MCF 10A (cell line): Measurements from ENCODE around the gene SPOCK3. TPM values are rescaled to one million over a fixed set of nuclear protein-coding genes. Genes with fewer than 3 reads are reported as not detected.
"Not testable (repeated sequence)": the region's sequence is repeated elsewhere in the genome, so short reads cannot be mapped to it uniquely, and the experiment has no call there.

Experiments
- BruUV-seq: library from RNA; stranded (reverse); fragments of 400-500 nt; replicated peaks from 2 replicates; lab custom pipeline; 2021; lab: Mats Ljungman, UMichigan
- CTCF ChIA-PET: fragments of 300-600 bp; sonication (Branson Sonifier 250); formaldehyde crosslinking; extraction: SDS; loops from one replicate; lab custom pipeline; 2021; ENCODE audit warnings: antibody characterized with exemption, inconsistent platforms; lab: Yijun Ruan, JAX
- POLR2A ChIA-PET: fragments of 300-600, 350-650 bp; sonication (Branson Sonifier 250); formaldehyde crosslinking; extraction: SDS; loops from one replicate; lab custom pipeline; 2020; ENCODE audit warnings: antibody characterized with exemption, inconsistent platforms; lab: Yijun Ruan, JAX
- DNase-seq: peaks from one replicate; pipeline ENCODE4 v3.0.0-alpha.2; 2018; ENCODE audit not compliant: unreplicated experiment
- H3K27ac Mint-ChIP-seq: one replicate; pipeline ENCODE4 v1.8.0; 2022; ENCODE audit warnings: mild to moderate bottlenecking, low read depth, mixed read lengths; ENCODE audit not compliant: unreplicated experiment
- H3K27me3 Mint-ChIP-seq: one replicate; pipeline ENCODE4 v1.8.0; 2022; ENCODE audit warnings: mixed read lengths; ENCODE audit not compliant: insufficient read depth, unreplicated experiment
- H3K36me3 Mint-ChIP-seq: one replicate; pipeline ENCODE4 v1.8.0; 2022; ENCODE audit warnings: mild to moderate bottlenecking, moderate library complexity, mixed read lengths; ENCODE audit not compliant: insufficient read depth, unreplicated experiment
- H3K4me1 Mint-ChIP-seq: one replicate; pipeline ENCODE4 v1.8.0; 2022; ENCODE audit warnings: mixed read lengths; ENCODE audit not compliant: insufficient read depth, unreplicated experiment
- H3K4me3 Mint-ChIP-seq: one replicate; pipeline ENCODE4 v1.8.0; 2022; ENCODE audit warnings: mild to moderate bottlenecking, moderate library complexity, mixed read lengths; ENCODE audit not compliant: unreplicated experiment
- H3K9me3 Mint-ChIP-seq: one replicate; pipeline ENCODE4 v1.8.0; 2022; ENCODE audit warnings: mixed read lengths; ENCODE audit not compliant: unreplicated experiment
- intact Hi-C: fragments of 100-400 bp; cut with micrococcal nuclease; formaldehyde crosslinking; loops from 2 replicates; pipeline ENCODE4 v1.14.1; 2022
- total RNA-seq: library from RNA; stranded (reverse); gene quantifications from 2 replicates; pipeline ENCODE4 v1.2.3, GENCODE V29; 2022
- TF ChIP-seq, protein P1 (sequence below): fragments of 200-600 bp; IDR thresholded peaks from one replicate; pipeline ENCODE4 v1.8.0; 2022; ENCODE audit warnings: antibody characterized with exemption, mild to moderate bottlenecking; ENCODE audit not compliant: unreplicated experiment

SPOCK3 gene
- total RNA-seq, 1 experiment from 2014 or later, result not detected

DNA sequence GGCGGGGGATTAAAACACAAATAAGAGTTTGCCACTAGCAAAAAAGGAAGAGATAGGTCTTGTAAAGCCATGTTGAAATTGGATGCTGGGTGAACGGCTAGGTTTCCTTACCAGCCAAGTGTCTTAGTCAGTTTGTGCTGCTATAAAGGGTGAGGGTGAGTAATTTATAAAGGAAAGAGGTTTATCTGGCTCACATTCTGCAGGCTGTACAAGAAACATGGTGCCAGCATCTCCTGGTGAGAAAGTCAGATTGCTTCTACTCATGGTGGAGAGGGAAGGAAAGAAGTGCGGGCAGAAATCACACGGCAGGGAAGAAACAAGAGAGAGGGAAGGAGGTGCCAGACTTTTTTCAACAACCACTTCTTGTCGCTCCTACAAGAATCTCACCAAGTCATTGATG is 507.5 kb downstream of the SPOCK3 start:
- no peak for DNase-seq
- CTCF ChIA-PET, result no interaction called here
- Mint-ChIP-seq H3K4me3 (no peak overlapping the region), H3K4me1 (no peaks in the 10 kb centered on the region), H3K36me3 (no peaks in the 10 kb centered on the region), H3K9me3 (no peaks in the 10 kb centered on the region), H3K27me3 (no peaks in the 10 kb centered on the region), H3K27ac (no peak overlapping the region)
- POLR2A ChIA-PET, result no interaction called here
- BruUV-seq, result no TSS peak
- TF ChIP-seq, protein P1, sequence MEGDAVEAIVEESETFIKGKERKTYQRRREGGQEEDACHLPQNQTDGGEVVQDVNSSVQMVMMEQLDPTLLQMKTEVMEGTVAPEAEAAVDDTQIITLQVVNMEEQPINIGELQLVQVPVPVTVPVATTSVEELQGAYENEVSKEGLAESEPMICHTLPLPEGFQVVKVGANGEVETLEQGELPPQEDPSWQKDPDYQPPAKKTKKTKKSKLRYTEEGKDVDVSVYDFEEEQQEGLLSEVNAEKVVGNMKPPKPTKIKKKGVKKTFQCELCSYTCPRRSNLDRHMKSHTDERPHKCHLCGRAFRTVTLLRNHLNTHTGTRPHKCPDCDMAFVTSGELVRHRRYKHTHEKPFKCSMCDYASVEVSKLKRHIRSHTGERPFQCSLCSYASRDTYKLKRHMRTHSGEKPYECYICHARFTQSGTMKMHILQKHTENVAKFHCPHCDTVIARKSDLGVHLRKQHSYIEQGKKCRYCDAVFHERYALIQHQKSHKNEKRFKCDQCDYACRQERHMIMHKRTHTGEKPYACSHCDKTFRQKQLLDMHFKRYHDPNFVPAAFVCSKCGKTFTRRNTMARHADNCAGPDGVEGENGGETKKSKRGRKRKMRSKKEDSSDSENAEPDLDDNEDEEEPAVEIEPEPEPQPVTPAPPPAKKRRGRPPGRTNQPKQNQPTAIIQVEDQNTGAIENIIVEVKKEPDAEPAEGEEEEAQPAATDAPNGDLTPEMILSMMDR, result no peak
- intact Hi-C loops, result no loop called here

GRCh38 chr4:166724369-166724768 is 509.9 kb downstream of the SPOCK3 start:
- POLR2A ChIA-PET, result interaction anchor here (0.6 kb wide), 1 partner anchor 268 kb away, joined by 3 read pairs; no protein-coding TSS in a partner anchor
- TF ChIP-seq, protein P1, result no peak
- Mint-ChIP-seq H3K4me1 (peaks cover 5% of the 10 kb centered on the region), H3K36me3 (no peaks in the 10 kb centered on the region), H3K27ac (no peak overlapping the region), H3K4me3 (no peak overlapping the region), H3K9me3 (no peaks in the 10 kb centered on the region), H3K27me3 (no peaks in the 10 kb centered on the region)
- DNase-seq, result peak; percentile 14
- intact Hi-C loops, result no loop called here
- BruUV-seq, result no TSS peak
- CTCF ChIA-PET, result interaction anchor here (0.5 kb wide), 1 partner anchor 76 kb away, joined by 3 read pairs; no protein-coding TSS in a partner anchor

GRCh38 chr4:166723532-166724140 is 510.7 kb downstream of the SPOCK3 start:
- DNase-seq, result no peak
- Mint-ChIP-seq H3K9me3 (no peaks in the 10 kb centered on the region), H3K36me3 (no peaks in the 10 kb centered on the region), H3K27ac (no peak overlapping the region), H3K27me3 (no peaks in the 10 kb centered on the region), H3K4me3 (no peak overlapping the region), H3K4me1 (peaks cover 5% of the 10 kb centered on the region)
- TF ChIP-seq, protein P1, result no peak
- no TSS peak for BruUV-seq
- POLR2A ChIA-PET, result no interaction called here
- CTCF ChIA-PET, result no interaction called here
- intact Hi-C loops, result no loop called here

DNA sequence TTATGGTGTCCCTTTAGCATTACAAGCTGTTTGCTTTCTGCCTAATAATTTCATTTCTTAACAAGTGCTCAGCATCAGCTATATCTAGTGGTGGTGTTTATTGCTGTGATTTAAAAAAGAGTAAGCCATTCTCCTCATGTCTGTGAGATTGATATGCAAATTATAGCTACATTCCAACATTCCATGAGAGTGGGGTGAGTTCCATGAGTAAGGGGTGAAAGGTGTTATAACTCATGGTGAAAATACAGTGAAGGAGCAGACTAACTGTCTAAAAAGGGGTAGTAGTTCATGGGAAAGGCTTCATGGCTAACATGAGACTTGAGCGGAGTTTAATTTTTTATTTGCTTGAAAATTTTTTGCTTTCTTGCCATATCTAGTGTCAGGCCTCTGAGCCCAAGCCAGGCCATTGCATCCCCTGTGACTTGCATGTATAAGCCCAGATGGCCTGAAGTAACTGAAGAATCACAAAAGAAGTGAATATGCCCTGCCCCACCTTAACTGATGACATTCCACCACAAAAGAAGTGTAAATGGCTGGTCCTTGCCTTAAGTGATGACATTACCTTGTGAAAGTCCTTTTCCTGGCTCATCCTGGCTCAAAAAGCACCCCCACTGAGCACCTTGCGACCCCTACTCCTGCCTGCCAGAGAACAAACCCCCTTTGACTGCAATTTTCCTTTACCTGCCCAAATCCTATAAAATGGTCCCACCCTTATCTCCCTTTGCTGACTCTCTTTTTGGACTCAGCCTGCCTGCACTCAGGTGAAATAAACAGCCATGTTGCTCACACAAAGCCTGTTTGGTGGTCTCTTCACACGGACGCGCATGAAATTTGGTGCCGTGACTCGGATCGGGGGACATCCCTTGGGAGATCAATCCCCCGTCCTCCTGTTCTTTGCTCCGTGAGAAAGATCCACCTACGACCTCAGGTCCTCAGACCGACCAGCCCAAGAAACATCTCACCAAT is 518.3 kb downstream of the SPOCK3 start:
- peaks cover 12% of the 10 kb centered on the region for H3K9me3 Mint-ChIP-seq
- H3K36me3 Mint-ChIP-seq, H3K27me3 Mint-ChIP-seq, DNase-seq, H3K27ac Mint-ChIP-seq, CTCF ChIA-PET, H3K4me3 Mint-ChIP-seq, H3K4me1 Mint-ChIP-seq, BruUV-seq, intact Hi-C loops: not testable (repeated sequence)
- POLR2A ChIA-PET, result interaction anchor here (0.6 kb wide), 1 partner anchor 58 kb away, joined by 4 read pairs; no protein-coding TSS in a partner anchor
